T-cell (primary cell): ENCODE data around the gene CBX4. TPM values are rescaled to one million over a fixed set of nuclear protein-coding genes. Genes with fewer than 3 reads are reported as not detected.
A peak's percentile ranks its signal among the peaks of the same experiment; 100 is the strongest.

Experiments used
- ATAC-seq, 4 experiments: fragments of 200-7000 bp in 3 of 4; fragments of 150-1000 bp in 1 of 4; cut with Tn5 transposase; replicated peaks in 1 of 4; 1 replicate in 3 of 4; 2 replicates in 1 of 4; pipeline ENCODE4 v1.10.0; 2021; ENCODE audit warnings: moderate library complexity in 3 of 4, mild to moderate bottlenecking in 2 of 4, moderate number of reproducible peaks in 1 of 4
- CTCF ChIA-PET, 2 donors: fragments of 300-600 bp; sonication (Branson Sonifier 250); formaldehyde crosslinking; loops; one replicate each; lab custom pipeline; 2022; ENCODE audit warnings: antibody characterized with exemption in 2 of 2; lab: Charles Lee
- POLR2A ChIA-PET, 2 donors: fragments of 300-600 bp; sonication (Branson Sonifier 250); formaldehyde crosslinking; loops; one replicate each; lab custom pipeline; 2022; ENCODE audit warnings: antibody characterized with exemption in 2 of 2; lab: Charles Lee
- DNase-seq, 35 experiments: peaks; one replicate each; pipeline versions ENCODE4 v3.0.0 to v3.0.0-alpha.2; 2013 to 2023
- H3K27ac ChIP-seq: one replicate; pipeline ENCODE4 v1.5.1; 2013; ENCODE audit warnings: low read length
- H3K27me3 ChIP-seq, 2 experiments: replicated peaks in 1 of 2; 1 replicate in 1 of 2; 2 replicates in 1 of 2; pipeline versions ENCODE4 v1.6.1 to v1.7.0; 2013; ENCODE audit warnings: low read length in 1 of 2, mixed read lengths in 1 of 2; ENCODE audit not compliant: control insufficient read depth in 2 of 2, insufficient read depth in 2 of 2; ENCODE audit errors: extremely low read depth in 1 of 2
- H3K36me3 ChIP-seq, 2 donors: 1 replicate in 1 of 2; 2 replicates in 1 of 2; pipeline versions ENCODE4 v1.6.1 to v1.7.0; 2013; ENCODE audit warnings: low read length in 1 of 2; ENCODE audit not compliant: control insufficient read depth in 2 of 2, insufficient read depth in 1 of 2; ENCODE audit errors: extremely low read depth in 1 of 2
- H3K4me1 ChIP-seq, 2 experiments: 1 replicate in 1 of 2; 2 replicates in 1 of 2; pipeline versions ENCODE4 v1.6.1 to v1.7.0; 2013; ENCODE audit warnings: low read length in 2 of 2, mixed read lengths in 1 of 2; ENCODE audit not compliant: insufficient read depth in 2 of 2, control insufficient read depth in 1 of 2; ENCODE audit errors: extremely low read depth in 1 of 2
- H3K4me3 ChIP-seq, 2 donors: 1 replicate in 1 of 2; 2 replicates in 1 of 2; pipeline versions ENCODE4 v1.5.1 to v1.7.0; 2013; ENCODE audit warnings: mild to moderate bottlenecking in 2 of 2, low read length in 1 of 2, moderate library complexity in 1 of 2; ENCODE audit not compliant: control insufficient read depth in 1 of 2; ENCODE audit errors: extremely low read depth in 1 of 2
- H3K9me3 ChIP-seq: 2 replicates; pipeline ENCODE4 v1.7.0; 2013
- H3K27ac Mint-ChIP-seq, 2 donors: one replicate each; pipeline ENCODE4 v1.8.0; 2020 to 2021; ENCODE audit warnings: mild to moderate bottlenecking in 2 of 2, mixed read lengths in 2 of 2
- H3K27me3 Mint-ChIP-seq, 2 donors: one replicate each; pipeline ENCODE4 v1.8.0; 2021 to 2022; ENCODE audit warnings: mixed read lengths in 2 of 2
- H3K36me3 Mint-ChIP-seq: one replicate; pipeline ENCODE4 v1.8.0; 2021; ENCODE audit warnings: mixed read lengths
- H3K4me1 Mint-ChIP-seq, 3 donors: one replicate each; pipeline ENCODE4 v1.8.0; 2020 to 2022; ENCODE audit warnings: mixed read lengths in 3 of 3, mild to moderate bottlenecking in 1 of 3
- H3K4me3 Mint-ChIP-seq, 3 donors: one replicate each; pipeline ENCODE4 v1.8.0; 2020 to 2022; ENCODE audit warnings: mild to moderate bottlenecking in 3 of 3, mixed read lengths in 3 of 3, moderate library complexity in 3 of 3
- H3K9me3 Mint-ChIP-seq, 3 donors: one replicate each; pipeline ENCODE4 v1.8.0; 2020 to 2022; ENCODE audit warnings: mixed read lengths in 3 of 3
- WGBS: methylation state at CpG from one replicate; pipeline ENCODE4 v1.1.5; 2013; ENCODE audit warnings: missing lambda C conversion rate; ENCODE audit not compliant: insufficient coverage; 5-methylcytosine and 5-hydroxymethylcytosine counted together
- total RNA-seq, 35 experiments: library from RNA in 6 of 35; stranded (reverse) in 6 of 35; fragments of 120-200 nt in 1 of 35; gene quantifications; one replicate each; pipeline versions ENCODE4 v1.2.1 to v1.2.4 and lab custom pipeline; 2013 to 2026

Gene CBX4
- total RNA-seq, 5 donors from 2014 or later (not counting 1 experiment from before 2014, with no cell fraction given), result 63.2 to 138 (median 70.2) TPM

DNA sequence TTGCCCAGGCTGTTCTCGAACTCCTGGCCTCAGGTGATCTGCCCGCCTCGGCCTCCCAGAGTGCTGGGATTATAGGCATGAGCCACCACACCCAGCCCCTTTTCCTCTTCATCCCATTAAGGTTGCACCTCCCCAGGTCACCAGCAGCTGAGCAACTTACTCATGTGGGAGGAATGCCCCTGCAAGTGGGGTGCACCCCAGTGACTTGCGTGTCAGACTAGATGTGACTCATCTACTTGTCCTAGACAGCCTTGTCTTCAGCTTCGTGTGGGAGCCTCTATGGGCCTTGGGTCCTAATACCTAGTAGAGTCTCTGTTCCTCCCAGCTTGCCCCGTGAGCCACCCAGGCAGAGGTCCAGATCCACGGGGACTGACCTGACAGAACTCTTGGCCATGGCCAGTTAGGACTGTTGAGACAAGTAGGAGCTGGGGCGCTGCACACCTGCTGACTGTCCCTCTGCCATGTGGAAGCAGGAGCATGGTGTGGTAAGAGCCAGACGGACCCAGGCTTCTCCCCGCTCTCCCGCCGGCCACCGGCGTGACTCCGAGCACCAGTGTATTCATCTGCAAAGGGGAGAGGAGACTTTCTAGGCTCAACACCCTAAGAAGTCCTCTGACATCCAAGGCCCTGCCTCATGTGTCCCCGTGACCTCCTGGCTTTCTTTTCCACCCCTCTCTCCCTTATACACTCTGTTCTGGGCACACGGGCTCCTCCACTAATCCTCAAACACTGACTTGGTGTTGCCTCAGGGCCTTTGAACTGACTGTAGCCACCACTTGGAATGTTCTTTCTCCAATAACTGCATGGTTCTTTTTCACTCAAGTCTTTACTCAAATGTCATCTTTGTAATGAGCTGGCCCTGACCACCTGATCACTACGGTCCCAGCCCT, 11.6 kb upstream of the CBX4 start:
- Histone ChIP-seq H3K27me3 (peaks cover 0 to 56% of the 10 kb centered on the region in 2 experiments), H3K9me3 (no peaks in the 10 kb centered on the region), H3K27ac (no peak overlapping the region), H3K4me1 (peaks cover 0 to 5% of the 10 kb centered on the region in 2 experiments), H3K36me3 (no peaks in the 10 kb centered on the region), H3K4me3 (no peak overlapping the region)
- ATAC-seq (no peak), DNase-seq (no peak)
- peaks cover 7 to 23% of the 10 kb centered on the region in 2 donors for H3K27me3 Mint-ChIP-seq
- H3K27ac Mint-ChIP-seq, result no peak overlapping the region
- peaks cover 5 to 6% (median 6%) of the 10 kb centered on the region in 3 donors for H3K4me1 Mint-ChIP-seq
- no peak overlapping the region for H3K4me3 Mint-ChIP-seq
- POLR2A ChIA-PET, result no interaction called here
- no peaks in the 10 kb centered on the region for H3K36me3 Mint-ChIP-seq
- WGBS, result 87% methylated on average over 16 of the region's 18 CpGs
- CTCF ChIA-PET, result no interaction called here
- H3K9me3 Mint-ChIP-seq, result no peaks in the 10 kb centered on the region

DNA sequence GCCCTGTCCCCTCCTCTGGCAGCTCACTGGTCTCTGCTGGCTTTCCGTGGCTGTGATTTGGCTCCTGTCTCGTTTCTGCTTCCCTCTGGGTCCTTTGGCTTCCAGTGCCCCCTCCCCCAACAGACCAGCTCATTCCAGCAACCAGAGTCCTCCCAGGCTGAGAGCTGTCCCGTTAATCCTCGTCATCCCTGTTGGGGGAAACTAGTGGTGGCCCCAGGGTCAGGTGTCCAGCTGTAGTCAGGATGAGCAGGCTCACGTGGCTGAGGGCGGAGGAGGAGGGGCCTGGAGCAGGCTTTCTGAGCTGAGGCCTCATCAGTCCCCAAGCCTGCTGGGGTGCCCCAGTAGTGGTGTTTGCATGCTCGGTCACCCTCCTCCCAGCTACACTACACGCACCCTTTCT, 10.7 kb upstream of the CBX4 start:
- Mint-ChIP-seq H3K9me3 (no peaks in the 10 kb centered on the region), H3K27ac (no peak overlapping the region), H3K36me3 (no peaks in the 10 kb centered on the region), H3K27me3 (peaks cover 7 to 18% of the 10 kb centered on the region in 2 donors), H3K4me1 (peaks cover 5 to 11% (median 6%) of the 10 kb centered on the region in 3 donors), H3K4me3 (no peak overlapping the region)
- no peak overlapping the region for H3K27ac ChIP-seq
- H3K9me3 ChIP-seq, result no peaks in the 10 kb centered on the region
- ATAC-seq (no peak), DNase-seq (no peak)
- peaks cover 0 to 56% of the 10 kb centered on the region in 2 experiments for H3K27me3 ChIP-seq
- H3K4me3 ChIP-seq, result no peak overlapping the region
- POLR2A ChIA-PET, result no interaction called here
- WGBS, result 85% methylated on average over 4 of the region's 8 CpGs
- CTCF ChIA-PET, result interaction anchor here in 1 of 2 donors (0.7 kb wide), 1 partner anchor 1176 kb away, joined by 3 read pairs; no protein-coding TSS in a partner anchor
- H3K4me1 ChIP-seq, result peaks cover 0 to 7% of the 10 kb centered on the region in 2 experiments
- H3K36me3 ChIP-seq, result no peaks in the 10 kb centered on the region

DNA sequence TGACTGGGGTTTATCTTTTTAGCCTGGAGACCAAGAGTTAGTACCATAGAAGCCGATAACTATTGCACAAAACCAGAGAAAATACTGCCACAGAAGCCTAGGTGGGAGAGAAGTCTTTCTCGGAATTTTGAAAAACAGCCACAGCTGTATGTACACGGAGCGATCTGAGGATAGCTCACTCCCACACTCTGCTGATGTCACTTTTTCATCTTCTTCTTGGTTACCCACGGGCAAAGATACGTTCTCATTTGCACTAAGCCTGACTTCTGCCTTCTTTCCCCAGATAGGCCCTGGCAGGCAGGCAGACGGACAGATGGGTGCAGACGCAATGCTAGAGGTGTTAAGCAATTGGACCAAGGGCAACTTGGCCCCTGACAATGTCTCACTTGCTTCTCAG, 9.1 kb upstream of the CBX4 start:
- Mint-ChIP-seq H3K27ac (no peak overlapping the region), H3K27me3 (peaks cover 7 to 17% of the 10 kb centered on the region in 2 donors), H3K4me3 (no peak overlapping the region), H3K36me3 (no peaks in the 10 kb centered on the region), H3K9me3 (no peaks in the 10 kb centered on the region), H3K4me1 (peaks cover 6 to 15% (median 10%) of the 10 kb centered on the region in 3 donors)
- ATAC-seq (no peak), DNase-seq (no peak)
- H3K36me3 ChIP-seq, result no peaks in the 10 kb centered on the region
- H3K4me3 ChIP-seq, result no peak overlapping the region
- CTCF ChIA-PET, result no interaction called here
- POLR2A ChIA-PET, result no interaction called here
- no peak overlapping the region for H3K27ac ChIP-seq
- H3K4me1 ChIP-seq, result peaks cover 3 to 23% of the 10 kb centered on the region in 2 experiments
- H3K9me3 ChIP-seq, result no peaks in the 10 kb centered on the region
- 63% methylated on average over 7 of the region's 8 CpGs for whole genome bisulfite sequencing
- peaks cover 0 to 61% of the 10 kb centered on the region in 2 experiments for H3K27me3 ChIP-seq

DNA sequence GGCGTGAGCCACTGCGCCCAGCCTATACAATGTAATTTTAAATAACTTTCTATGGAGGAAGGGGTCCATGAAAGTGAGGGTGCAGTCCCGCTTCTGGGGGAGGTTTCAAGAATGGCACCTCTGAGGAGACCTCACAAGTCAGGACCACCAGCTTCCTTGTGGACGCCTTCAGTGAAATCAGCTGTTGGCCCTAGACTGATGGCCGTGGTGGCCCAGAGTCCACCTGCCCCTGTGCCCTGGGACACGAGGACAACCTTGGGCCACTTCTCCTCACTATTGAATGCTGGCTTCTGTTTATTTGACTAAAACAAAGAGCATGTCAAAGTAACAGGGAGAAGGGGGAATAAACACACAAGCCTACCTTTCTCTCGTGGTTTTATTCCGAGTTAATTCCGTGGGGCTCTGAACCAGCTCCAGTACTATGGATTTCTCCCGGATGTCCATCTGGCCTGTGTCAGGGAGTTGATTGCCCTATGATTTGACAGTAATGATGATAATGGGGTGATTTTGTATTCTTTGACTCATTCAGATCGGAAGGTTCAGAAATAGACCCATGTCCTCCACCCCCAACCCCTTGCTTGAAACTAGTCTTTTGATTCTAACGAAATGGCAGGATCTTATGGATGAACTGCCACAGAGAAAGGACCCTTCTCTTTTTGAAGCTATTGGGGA, 8.6 kb upstream of the CBX4 start:
- H3K27me3 Mint-ChIP-seq, result peaks cover 7 to 20% of the 10 kb centered on the region in 2 donors
- ChIA-PET POLR2A (no interaction called here), CTCF (no interaction called here)
- H3K4me1 Mint-ChIP-seq, result peaks cover 8 to 16% (median 12%) of the 10 kb centered on the region in 3 donors
- H3K27ac ChIP-seq, result no peak overlapping the region
- no peaks in the 10 kb centered on the region for H3K9me3 ChIP-seq
- H3K27me3 ChIP-seq, result peaks cover 0 to 66% of the 10 kb centered on the region in 2 experiments
- no peak overlapping the region for H3K27ac Mint-ChIP-seq
- H3K36me3 ChIP-seq, result no peaks in the 10 kb centered on the region
- no peak overlapping the region for H3K4me3 ChIP-seq
- H3K9me3 Mint-ChIP-seq, result no peaks in the 10 kb centered on the region
- peaks cover 7 to 25% of the 10 kb centered on the region in 2 experiments for H3K4me1 ChIP-seq
- H3K36me3 Mint-ChIP-seq, result no peaks in the 10 kb centered on the region
- 42% methylated on average over 2 of the region's 12 CpGs for WGBS
- no peak for DNase-seq
- no peak overlapping the region for H3K4me3 Mint-ChIP-seq
- no peak for ATAC-seq

GRCh38 chr17:79845601-79845949, 6.3 kb upstream of the CBX4 start:
- Histone ChIP-seq H3K9me3 (no peaks in the 10 kb centered on the region), H3K27ac (no peak overlapping the region), H3K36me3 (no peaks in the 10 kb centered on the region), H3K27me3 (peaks cover 4 to 79% of the 10 kb centered on the region in 2 experiments), H3K4me3 (no peak overlapping the region), H3K4me1 (peaks cover 22 to 45% of the 10 kb centered on the region in 2 experiments)
- Mint-ChIP-seq H3K9me3 (no peaks in the 10 kb centered on the region), H3K27me3 (peaks cover 10 to 38% of the 10 kb centered on the region in 2 donors), H3K36me3 (no peaks in the 10 kb centered on the region), H3K4me3 (peak overlapping the region in 1 of 3 donors; percentile 60), H3K27ac (no peak overlapping the region), H3K4me1 (peaks cover 14 to 31% (median 21%) of the 10 kb centered on the region in 3 donors)
- ATAC-seq, result no peak
- no peak for DNase-seq
- WGBS, result 57% methylated on average over 5 of the region's 7 CpGs
- ChIA-PET POLR2A (interaction anchor here in 1 of 2 donors (0.5 to 0.6 kb wide), 2 partner anchors 47 to 1009 kb away, joined by 3 read pairs; no protein-coding TSS in a partner anchor), CTCF (interaction anchor here in 1 of 2 donors (0.5 to 1.6 kb wide), 2 partner anchors 49 to 95 kb away, joined by 3 read pairs; partner anchors contain the start of gene CBX8)
